DMS 273 (cell line): ENCODE data around the gene WAC.
"Not testable (repeated sequence)": the region's sequence is repeated elsewhere in the genome, so short reads cannot be mapped to it uniquely, and the experiment has no call there.

ENCODE experiments used
- DNase-seq: peaks from one replicate; lab custom pipeline; 2025; ENCODE audit not compliant: unreplicated experiment; lab: John Stamatoyannopoulos, UW

The WAC gene

GRCh38 chr10:28560617-28561016 lies 27.7 kb downstream of the WAC start:
- DNase-seq = no peak

GRCh38 chr10:28561531-28561930 lies 28.6 kb downstream of the WAC start:
- no peak for DNase-seq

- DNase-seq = no peak
Observed at GRCh38 chr10:28564905-28565304, 32.0 kb downstream of the WAC start.

GRCh38 chr10:28566458-28567015 lies 33.6 kb downstream of the WAC start:
- DNase-seq = no peak

GRCh38 chr10:28569506-28570159 lies 36.7 kb downstream of the WAC start:
- peak; percentile 28 for DNase-seq

- DNase-seq = no peak
Observed at GRCh38 chr10:28570598-28570997, 37.7 kb downstream of the WAC start.

GRCh38 chr10:28571265-28571664 lies 38.3 kb downstream of the WAC start:
- DNase-seq = no peak

- not testable (repeated sequence) for DNase-seq
Observed at GRCh38 chr10:28574214-28574613, 41.3 kb downstream of the WAC start.

GRCh38 chr10:28575852-28576251 lies 42.9 kb downstream of the WAC start:
- no peak for DNase-seq

- DNase-seq = no peak
Observed at GRCh38 chr10:28577506-28577905, 44.6 kb downstream of the WAC start.

- no peak for DNase-seq
Observed at GRCh38 chr10:28578454-28578853, 45.5 kb downstream of the WAC start.

- no peak for DNase-seq
Observed at GRCh38 chr10:28580825-28581224, 47.9 kb downstream of the WAC start.

GRCh38 chr10:28581916-28582315 lies 49.0 kb downstream of the WAC start:
- DNase-seq = no peak

- DNase-seq = no peak
Observed at GRCh38 chr10:28585076-28585475, 52.2 kb downstream of the WAC start.

GRCh38 chr10:28586176-28586575 lies 53.3 kb downstream of the WAC start:
- DNase-seq = no peak

GRCh38 chr10:28587270-28587969 lies 54.5 kb downstream of the WAC start:
- no peak for DNase-seq

GRCh38 chr10:28587970-28588290 lies 55.0 kb downstream of the WAC start:
- DNase-seq = peak; percentile 4

- DNase-seq = no peak
Observed at GRCh38 chr10:28592953-28593352, 60.0 kb downstream of the WAC start.

- no peak for DNase-seq
Observed at GRCh38 chr10:28593811-28594210, 60.9 kb downstream of the WAC start.

- DNase-seq = no peak
Observed at GRCh38 chr10:28594406-28594805, 61.5 kb downstream of the WAC start.

GRCh38 chr10:28595613-28596012 lies 62.7 kb downstream of the WAC start:
- DNase-seq = no peak

- no peak for DNase-seq
Observed at GRCh38 chr10:28600056-28600455, 67.1 kb downstream of the WAC start.

- DNase-seq = no peak
Observed at GRCh38 chr10:28601012-28601411, 68.1 kb downstream of the WAC start.
